HG03135 (cell line): ENCODE measurements around the gene ANKRD42.
"Not testable (repeated sequence)": the region's sequence is repeated elsewhere in the genome, so short reads cannot be mapped to it uniquely, and the experiment has no call there.

Experiments
- ATAC-seq: cut with Tn5 transposase; IDR thresholded peaks from one replicate; pipeline ENCODE4 v1.9.1; 2021; ENCODE audit warnings: mild to moderate bottlenecking, moderate library complexity; ENCODE audit not compliant: unreplicated experiment

Gene ANKRD42

GRCh38 chr11:83235825-83236224, 42.3 kb downstream of the ANKRD42 start:
- ATAC-seq, result no peak

- ATAC-seq, result no peak
Observed at GRCh38 chr11:83238111-83238510, 44.6 kb downstream of the ANKRD42 start.

- ATAC-seq, result peak; percentile 70
Observed at GRCh38 chr11:83241291-83241946, 47.9 kb downstream of the ANKRD42 start.

- ATAC-seq, result no peak
Observed at GRCh38 chr11:83249445-83249844, 55.9 kb downstream of the ANKRD42 start.

GRCh38 chr11:83249972-83250593, 56.6 kb downstream of the ANKRD42 start:
- peak; percentile 68 for ATAC-seq

GRCh38 chr11:83252266-83252665, 58.8 kb downstream of the ANKRD42 start:
- ATAC-seq, result no peak

- ATAC-seq, result no peak
Observed at GRCh38 chr11:83252941-83253340, 59.4 kb downstream of the ANKRD42 start.

GRCh38 chr11:83255366-83255765, 61.9 kb downstream of the ANKRD42 start:
- no peak for ATAC-seq

GRCh38 chr11:83256602-83257340, 63.3 kb downstream of the ANKRD42 start:
- no peak for ATAC-seq

- ATAC-seq, result no peak
Observed at GRCh38 chr11:83257761-83258168, 64.3 kb downstream of the ANKRD42 start.

- ATAC-seq, result no peak
Observed at GRCh38 chr11:83259559-83259958, 66.0 kb downstream of the ANKRD42 start.

- no peak for ATAC-seq
Observed at GRCh38 chr11:83265331-83265730, 71.8 kb downstream of the ANKRD42 start.

- ATAC-seq, result not testable (repeated sequence)
Observed at GRCh38 chr11:83269080-83269479, 75.6 kb downstream of the ANKRD42 start.

- not testable (repeated sequence) for ATAC-seq
Observed at GRCh38 chr11:83271734-83272133, 78.2 kb downstream of the ANKRD42 start.

GRCh38 chr11:83272627-83273026, 79.1 kb downstream of the ANKRD42 start:
- ATAC-seq, result no peak

- no peak for ATAC-seq
Observed at GRCh38 chr11:83275888-83276641, 82.6 kb downstream of the ANKRD42 start.

GRCh38 chr11:83278351-83278750, 84.8 kb downstream of the ANKRD42 start:
- no peak for ATAC-seq

GRCh38 chr11:83280256-83280655, 86.7 kb downstream of the ANKRD42 start:
- ATAC-seq, result no peak

- ATAC-seq, result no peak
Observed at GRCh38 chr11:83282084-83282716, 88.7 kb downstream of the ANKRD42 start.

GRCh38 chr11:83284501-83285150, 91.1 kb downstream of the ANKRD42 start:
- ATAC-seq, result no peak
